K562 (cell line): ENCODE data around the gene DDX51. TPM values are rescaled to one million over a fixed set of nuclear protein-coding genes. Genes with fewer than 3 reads are reported as not detected.
A peak's percentile ranks its signal among the peaks of the same experiment; 100 is the strongest.

Experiments
- ATAC-seq: fragments of 200-7000 bp; cut with Tn5 transposase; 3 replicates; pipeline ENCODE4 v1.9.1; 2020; ENCODE audit warnings: moderate library complexity
- BruUV-seq: library from RNA; stranded (reverse); fragments of 400-500 nt; replicated peaks from 2 replicates; lab custom pipeline; 2021; lab: Mats Ljungman, UMichigan
- CTCF ChIA-PET: fragments of 300-600 bp; formaldehyde crosslinking; extraction: SDS; loops from one replicate; lab custom pipeline; 2021; ENCODE audit warnings: low intra/inter-chr PET ratio; lab: Yijun Ruan, JAX
- POLR2A ChIA-PET: fragments of 300-600, 350-650 bp; sonication (Branson Sonifier 250); formaldehyde crosslinking; extraction: SDS; loops from one replicate; lab custom pipeline; 2021; ENCODE audit warnings: antibody characterized with exemption, inconsistent platforms; lab: Yijun Ruan, JAX
- DNase-seq, 4 experiments: peaks; one replicate each; pipeline versions ENCODE4 v3.0.0 to v3.0.0-alpha.2; 2011 to 2018; ENCODE audit warnings: low spot score in 3 of 4, mixed read lengths in 3 of 4; ENCODE audit errors: extremely low read depth in 1 of 4
- FAIRE-seq: peaks from 2 replicates; lab custom pipeline; 2011; peaks lifted over from hg19 to GRCh38; lab: Jason Lieb, UNC
- H2AFZ ChIP-seq: 2 replicates; pipeline ENCODE4 v1.6.0; 2011; ENCODE audit warnings: low read depth, low read length, control low read depth, inconsistent platforms
- H3K27ac ChIP-seq: fragments of 200-600 bp; 3 replicates; pipeline ENCODE4 v1.8.0; 2011; ENCODE audit warnings: low read depth, mild to moderate bottlenecking, control low read depth, inconsistent platforms, low read length, moderate library complexity, mixed read lengths; ENCODE audit errors: extremely low read depth
- H3K27me3 ChIP-seq, 2 experiments: fragments of 300-600 bp in 1 of 2; 2 replicates in 1 of 2; 3 replicates in 1 of 2; pipeline versions ENCODE4 v1.6.0 to v1.8.0; 2011; ENCODE audit warnings: inconsistent platforms in 2 of 2, low read length in 2 of 2, mild to moderate bottlenecking in 1 of 2, mixed read lengths in 1 of 2, moderate library complexity in 1 of 2; ENCODE audit not compliant: control insufficient read depth in 2 of 2, insufficient read depth in 2 of 2
- H3K36me3 ChIP-seq: fragments of 300-600 bp; 3 replicates; pipeline ENCODE4 v1.8.0; 2011; ENCODE audit warnings: mild to moderate bottlenecking, low read length, inconsistent platforms; ENCODE audit not compliant: control insufficient read depth, insufficient read depth
- H3K4me1 ChIP-seq, 2 experiments: fragments of 200-600 bp in 1 of 2; replicated peaks in 1 of 2; 2 replicates in 1 of 2; 3 replicates in 1 of 2; pipeline versions ENCODE4 v1.5.1 to v1.8.0; 2011; ENCODE audit warnings: inconsistent platforms in 2 of 2, low read length in 2 of 2, mild to moderate bottlenecking in 1 of 2, mixed read lengths in 1 of 2, moderate library complexity in 1 of 2; ENCODE audit not compliant: control insufficient read depth in 2 of 2, insufficient read depth in 2 of 2
- H3K4me2 ChIP-seq: 2 replicates; pipeline ENCODE4 v1.6.1; 2011; ENCODE audit warnings: low read length, control low read depth, inconsistent platforms, mixed read lengths; ENCODE audit not compliant: insufficient read depth
- H3K4me3 ChIP-seq: fragments of 200-600 bp; sonication (generic), shearing (Covaris generic); 2 replicates; pipeline ENCODE4 v1.5.1; 2016; ENCODE audit warnings: control low read depth, inconsistent platforms
- H3K79me2 ChIP-seq: fragments of 200-600 bp; 3 replicates; pipeline ENCODE4 v1.8.0; 2011; ENCODE audit warnings: low read length, inconsistent platforms; ENCODE audit not compliant: control insufficient read depth, insufficient read depth
- H3K9ac ChIP-seq, 2 experiments: 2 replicates each; pipeline versions ENCODE4 v1.6.0 to v1.6.1; 2011; ENCODE audit warnings: low read depth in 2 of 2, low read length in 2 of 2, control low read depth in 1 of 2, inconsistent platforms in 1 of 2, mild to moderate bottlenecking in 1 of 2, mixed read lengths in 1 of 2; ENCODE audit not compliant: insufficient read depth in 1 of 2
- H3K9me1 ChIP-seq: one replicate; pipeline ENCODE4 v1.6.0; 2011; ENCODE audit warnings: inconsistent platforms, mild to moderate bottlenecking, low read length, moderate library complexity; ENCODE audit not compliant: control insufficient read depth, insufficient read depth
- H3K9me3 ChIP-seq: replicated peaks from 2 replicates; pipeline ENCODE4 v1.5.1; 2011; ENCODE audit warnings: low read depth, low read length, inconsistent platforms; ENCODE audit not compliant: control insufficient read depth, insufficient read depth
- H4K20me1 ChIP-seq: replicated peaks from 2 replicates; pipeline ENCODE4 v1.6.1; 2011; ENCODE audit warnings: low read length, inconsistent platforms, mixed read lengths; ENCODE audit not compliant: control insufficient read depth, insufficient read depth
- ARID2 ChIP-seq: fragments of 450-650 bp; IDR thresholded peaks from 2 replicates; pipeline ENCODE4 v1.6.1; 2017; ENCODE audit warnings: antibody characterized with exemption, mild to moderate bottlenecking
- NFATC3 ChIP-seq: fragments of 450-650 bp; IDR thresholded peaks from 2 replicates; pipeline ENCODE4 v1.6.1; 2017; ENCODE audit warnings: mild to moderate bottlenecking
- NUFIP1 ChIP-seq: fragments of 450-650 bp; IDR thresholded peaks from 2 replicates; pipeline ENCODE4 v1.6.1; 2018; ENCODE audit not compliant: partially characterized antibody
- PHTF2 ChIP-seq: fragments of 250-450 bp; sonication (Bioruptor Pico); IDR thresholded peaks from 2 replicates; pipeline ENCODE4 v1.5.0; 2021; ENCODE audit warnings: mild to moderate bottlenecking
- POLR2G ChIP-seq: fragments of 200-400 bp; formaldehyde crosslinking; IDR thresholded peaks from 2 replicates; pipeline ENCODE4 v1.6.1; 2017; ENCODE audit warnings: low read depth, mild to moderate bottlenecking, antibody characterized with exemption, low read length, moderate library complexity
- SREBF1 ChIP-seq: fragments of 150-350 bp; IDR thresholded peaks from 2 replicates; pipeline ENCODE4 v1.6.1; 2014; ENCODE audit warnings: antibody characterized with exemption, low read depth, low read length, borderline replicate concordance
- ZNF133 ChIP-seq: fragments of 250-450 bp; sonication (Bioruptor Pico); IDR thresholded peaks from 2 replicates; pipeline ENCODE4 v1.4.0; 2020; ENCODE audit warnings: mild to moderate bottlenecking
- ZNF165 ChIP-seq: fragments of 250-450 bp; sonication (Bioruptor Pico); IDR thresholded peaks from 2 replicates; pipeline ENCODE4 v1.4.0; 2020; ENCODE audit warnings: borderline replicate concordance
- ZNF316 ChIP-seq: fragments of 450-650 bp; IDR thresholded peaks from 2 replicates; pipeline ENCODE4 v1.6.1; 2016
- ZNF639 ChIP-seq, 2 experiments: fragments of 200-800 bp in 1 of 2; sonication (Bioruptor generic) in 1 of 2; sonication (generic) in 1 of 2; formaldehyde crosslinking in 1 of 2; IDR thresholded peaks in 1 of 2; conservative IDR thresholded peaks in 1 of 2; 2 replicates each; pipeline versions ENCODE4 v1.5.0 to v1.6.1; 2016 to 2020; ENCODE audit warnings: missing compliant biosample characterization in 1 of 2, missing genetic modification characterization in 1 of 2, missing genetic modification reagents in 1 of 2
- ZNF707 ChIP-seq: fragments of 250-450 bp; sonication (Bioruptor Pico); conservative IDR thresholded peaks from 2 replicates; pipeline ENCODE4 v1.8.0; 2022; ENCODE audit warnings: inconsistent platforms, mild to moderate bottlenecking, moderate library complexity
- ZNF766 ChIP-seq: fragments of 200-800 bp; sonication (Bioruptor generic); conservative IDR thresholded peaks from 2 replicates; pipeline ENCODE4 v1.6.1; 2016; ENCODE audit warnings: missing genetic modification characterization, missing compliant biosample characterization
- WGBS: fragments of 100-300 bp; shearing (Covaris generic); methylation state at CpG from one replicate; pipeline ENCODE4 v1.1.6; 2016; ENCODE audit warnings: low coverage, mixed read lengths; ENCODE audit not compliant: insufficient coverage; ENCODE audit errors: missing lambda C conversion rate; 5-methylcytosine and 5-hydroxymethylcytosine counted together
- in situ Hi-C: fragments of 300-500 bp; cut with MboI; formaldehyde crosslinking; loops from 4 replicates; pipeline ENCODE4 v1.15.0; 2018; ENCODE audit warnings: inconsistent platforms, mixed read lengths
- intact Hi-C: fragments of 100-400 bp; cut with micrococcal nuclease; formaldehyde crosslinking; loops from 2 replicates; pipeline ENCODE4 v1.14.2; 2022
- polyA plus RNA-seq, 8 experiments: library from polyadenylated mRNA; depleted of rRNA in 4 of 8; stranded (reverse) in 5 of 8; unstranded in 3 of 8; fragments of >200 nt; fragmentation: Nextera tagmentation in 2 of 8; fragmentation: Illumina TruSeq in 1 of 8; extraction: Ambion mirVana in 2 of 8; extraction: Trizol in 1 of 8; gene quantifications; 2 replicates each; pipeline versions ENCODE4 v1.2.1 to v1.2.3, GENCODE V29; 2011 to 2014; ENCODE audit warnings: inconsistent platforms in 1 of 8, missing spikeins in 1 of 8
- total RNA-seq, 7 experiments: library from RNA; depleted of rRNA in 6 of 7; stranded (reverse); fragments of >200 nt in 6 of 7; fragmentation: Illumina TruSeq in 2 of 7; extraction: Trizol in 2 of 7; gene quantifications; 2 replicates each; pipeline versions ENCODE4 v1.2.1 to v1.2.3, GENCODE V29; 2011 to 2021; ENCODE audit warnings: low replicate concordance in 1 of 7
- TF ChIP-seq, protein P1 (sequence below), 2 experiments: fragments of 250-450 bp in 1 of 2; fragments of 450-650 bp in 1 of 2; sonication (Bioruptor Pico) in 1 of 2; IDR thresholded peaks; 2 replicates each; pipeline versions ENCODE4 v1.6.1 to v1.8.0; 2016 to 2021; ENCODE audit warnings: mild to moderate bottlenecking in 2 of 2, moderate library complexity in 2 of 2, missing compliant biosample characterization in 1 of 2, missing genetic modification characterization in 1 of 2

Gene DDX51
- total and polyA plus RNA-seq, 9 of the 15 experiments (the other 6 are each of a cell fraction or from before 2014, with no cell fraction given), result 1.1 to 35.9 (median 12.4) TPM

DNA sequence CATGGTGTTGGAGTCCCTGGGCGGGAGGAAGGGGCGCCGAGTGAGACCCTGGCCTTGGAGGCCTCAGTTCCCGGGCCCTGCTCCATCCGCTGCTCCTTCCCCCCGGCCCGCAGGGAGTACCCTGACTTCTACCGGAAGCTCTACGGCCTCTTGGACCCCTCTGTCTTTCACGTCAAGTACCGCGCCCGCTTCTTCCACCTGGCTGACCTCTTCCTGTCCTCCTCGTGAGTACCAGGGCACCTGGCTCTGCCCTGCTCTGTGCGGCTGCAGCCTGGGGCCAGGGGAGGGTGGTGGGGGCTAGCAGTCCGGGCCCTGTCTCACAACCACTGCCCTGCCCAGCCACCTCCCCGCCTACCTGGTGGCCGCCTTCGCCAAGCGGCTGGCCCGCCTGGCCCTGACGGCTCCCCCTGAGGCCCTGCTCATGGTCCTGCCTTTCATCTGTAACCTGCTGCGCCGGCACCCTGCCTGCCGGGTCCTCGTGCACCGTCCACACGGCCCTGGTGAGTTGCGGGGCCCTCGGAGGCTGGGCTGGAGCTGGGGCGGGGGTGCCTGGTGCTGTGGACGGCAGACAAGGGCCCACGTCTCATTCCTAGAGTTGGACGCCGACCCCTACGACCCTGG, 7.1 kb upstream of the DDX51 start:
- ATAC-seq, result no peak
- in situ Hi-C loops (no loop called here), intact Hi-C loops (loop anchor here (10.0 kb wide), 2 partner anchors 64 to 264 kb away; no protein-coding TSS in a partner anchor)
- no peaks in the 10 kb centered on the region; the same call in 1 of the 2 replicates for H4K20me1 ChIP-seq
- H3K4me2 ChIP-seq, result no peak overlapping the region
- H3K9ac ChIP-seq, result no peak overlapping the region
- ChIA-PET POLR2A (no interaction called here), CTCF (no interaction called here)
- H3K9me3 ChIP-seq, result peaks cover 7% of the 10 kb centered on the region
- H3K4me3 ChIP-seq, result no peak overlapping the region
- no peak overlapping the region for H2AFZ ChIP-seq
- no peaks in the 10 kb centered on the region for H3K27me3 ChIP-seq
- WGBS, result 98% methylated on average over 29 of the region's 36 CpGs
- no peak overlapping the region for H3K27ac ChIP-seq
- H3K79me2 ChIP-seq, result peaks cover 14% of the 10 kb centered on the region
- H3K36me3 ChIP-seq, result peaks cover 47% of the 10 kb centered on the region
- BruUV-seq, result TSS peak; percentile 20
- peaks cover 0 to 43% of the 10 kb centered on the region in 2 experiments; a peak in 2 of 5 replicates for H3K4me1 ChIP-seq
- H3K9me1 ChIP-seq, result peaks cover 1% of the 10 kb centered on the region
- DNase-seq, result no peak
- 0 out of 2 replicates have a peak, but pooled peaks have one; percentile 30 for TF ChIP-seq POLR2G
- no peak for TF ChIP-seq ZNF316
- FAIRE-seq, result no peak

- BruUV-seq, result no TSS peak
- H3K9me3 ChIP-seq, result peaks cover 2% of the 10 kb centered on the region; the same call in 1 of the 2 replicates
- FAIRE-seq, result no peak
- H2AFZ ChIP-seq, result no peak overlapping the region
- H3K9ac ChIP-seq, result no peak overlapping the region
- no peak overlapping the region for H3K4me3 ChIP-seq
- H3K27ac ChIP-seq, result no peak overlapping the region
- ChIA-PET CTCF (no interaction called here), POLR2A (no interaction called here)
- no peak for ATAC-seq
- H4K20me1 ChIP-seq, result no peaks in the 10 kb centered on the region; the same call in 1 of the 2 replicates
- H3K79me2 ChIP-seq, result peaks cover 19% of the 10 kb centered on the region
- intact Hi-C loops (loop anchor here (10.0 kb wide), 2 partner anchors 64 to 264 kb away; no protein-coding TSS in a partner anchor), in situ Hi-C loops (no loop called here)
- no peak for DNase-seq
- peaks cover 0 to 43% of the 10 kb centered on the region in 2 experiments; a peak in 3 of 5 replicates for H3K4me1 ChIP-seq
- peaks cover 4% of the 10 kb centered on the region for H3K9me1 ChIP-seq
- H3K36me3 ChIP-seq, result peaks cover 47% of the 10 kb centered on the region; the same call in 2 of the 3 replicates
- no peaks in the 10 kb centered on the region for H3K27me3 ChIP-seq
- WGBS, result 93% methylated on average over 6 of the region's 6 CpGs
- no peak overlapping the region for H3K4me2 ChIP-seq
- no peak for TF ChIP-seq ZNF133
- TF ChIP-seq ZNF639 (CRISPR knock-in tag; conservative IDR thresholded peaks at IDR 0.05 in 1 of 2, IDR thresholded peaks at IDR 0.05 in 1 of 2), result no peak
- no peak for TF ChIP-seq PHTF2
- no peak for TF ChIP-seq ZNF165 (CRISPR knock-in tag)
- TF ChIP-seq, protein P1, sequence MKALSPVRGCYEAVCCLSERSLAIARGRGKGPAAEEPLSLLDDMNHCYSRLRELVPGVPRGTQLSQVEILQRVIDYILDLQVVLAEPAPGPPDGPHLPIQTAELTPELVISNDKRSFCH (CRISPR knock-in tag; IDR thresholded peaks at IDR 0.05), result no peak
- TF ChIP-seq, protein P1 (tag; IDR thresholded peaks at IDR 0.05), result no peak
- no peak for TF ChIP-seq ZNF766 (CRISPR knock-in tag)
- TF ChIP-seq ZNF707 (CRISPR knock-in tag), result no peak
- no peak for TF ChIP-seq ARID2
- TF ChIP-seq SREBF1, result no peak
- no peak for TF ChIP-seq NFATC3
- TF ChIP-seq NUFIP1, result no peak
Observed at GRCh38 chr12:132150780-132151144, 6.6 kb upstream of the DDX51 start.
